ENCODE data around the gene C1QBP. TPM values are rescaled to one million over a fixed set of nuclear protein-coding genes. Genes with fewer than 3 reads are reported as not detected.

Gene C1QBP
- total RNA-seq, 1 experiment from 2014 or later, result 225 TPM

DNA sequence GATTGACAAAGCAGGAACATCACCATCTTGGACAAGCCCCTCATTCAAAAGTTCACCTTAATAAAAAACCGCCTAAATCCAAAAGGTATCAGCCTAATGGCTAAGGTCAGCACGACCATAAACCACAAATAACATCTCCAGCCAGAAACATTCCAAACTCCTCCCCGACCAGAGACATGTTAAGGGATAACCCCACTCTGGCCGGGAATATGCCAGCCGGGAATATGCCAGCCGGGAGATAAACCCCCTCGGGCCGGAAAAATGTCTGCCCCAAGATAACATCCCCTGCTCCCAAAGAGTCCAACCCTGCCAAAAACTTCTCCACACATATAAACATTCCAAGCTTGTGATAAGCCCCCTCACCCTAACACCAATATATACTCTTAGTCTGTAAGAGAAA lies 28.5 kb upstream of the C1QBP start:
- intact Hi-C loops (cut with micrococcal nuclease; ENCODE audit: unreplicated experiment), result no loop called here
- ATAC-seq, result no peak

DNA sequence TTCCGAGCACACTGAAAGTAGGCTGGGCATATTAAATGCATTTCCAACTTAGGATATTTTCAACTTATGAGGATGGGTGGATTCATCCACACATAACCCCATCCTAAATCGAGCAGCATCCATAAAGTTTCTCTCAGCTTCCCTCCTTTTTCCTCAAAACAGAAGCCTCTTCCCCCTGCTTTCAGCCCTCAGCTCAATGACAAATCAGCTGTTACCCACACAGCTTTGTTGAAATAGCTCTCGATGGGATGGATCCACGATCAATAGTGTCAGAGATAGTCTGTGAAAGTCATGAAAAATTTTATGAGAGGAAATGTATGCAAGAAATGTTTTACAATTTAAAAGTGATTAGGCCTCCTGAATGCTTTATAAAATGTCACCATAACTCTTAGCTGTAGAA lies 27.3 kb upstream of the C1QBP start:
- POLR2A ChIA-PET, result no interaction called here
- in situ Hi-C loops (cut with HindIII; ENCODE audit: low pct_unique_long_range_greater_than_20kb, low sequenced_read_pairs), result no loop called here
- CTCF ChIA-PET, result no interaction called here

More for the DNA sequence above, 28.5 kb upstream of the C1QBP start:
- Histone ChIP-seq H3K27ac (ENCODE audit: low read length) (peak overlapping the region; percentile 88), H3K4me1 (ENCODE audit: control insufficient read depth, insufficient read depth, low read length) (peaks cover 11% of the 10 kb centered on the region), H3K36me3 (ENCODE audit: control insufficient read depth, insufficient read depth, low read length) (peaks cover 7% of the 10 kb centered on the region), H3K4me3 (ENCODE audit: low read depth in 2 of 2, low read length in 2 of 2) (peak overlapping the region; percentile 84 to 93), H3K27me3 (ENCODE audit: control insufficient read depth, insufficient read depth, low read length) (no peaks in the 10 kb centered on the region), H3K9me3 (ENCODE audit: control insufficient read depth, insufficient read depth, low read depth, low read length) (no peaks in the 10 kb centered on the region)
- no peak for DNase-seq (ENCODE audit: low read depth, low spot score)
- in situ Hi-C loops (cut with HindIII; ENCODE audit: low pct_unique_long_range_greater_than_20kb, low sequenced_read_pairs), result no loop called here
- TF ChIP-seq, protein P1, sequence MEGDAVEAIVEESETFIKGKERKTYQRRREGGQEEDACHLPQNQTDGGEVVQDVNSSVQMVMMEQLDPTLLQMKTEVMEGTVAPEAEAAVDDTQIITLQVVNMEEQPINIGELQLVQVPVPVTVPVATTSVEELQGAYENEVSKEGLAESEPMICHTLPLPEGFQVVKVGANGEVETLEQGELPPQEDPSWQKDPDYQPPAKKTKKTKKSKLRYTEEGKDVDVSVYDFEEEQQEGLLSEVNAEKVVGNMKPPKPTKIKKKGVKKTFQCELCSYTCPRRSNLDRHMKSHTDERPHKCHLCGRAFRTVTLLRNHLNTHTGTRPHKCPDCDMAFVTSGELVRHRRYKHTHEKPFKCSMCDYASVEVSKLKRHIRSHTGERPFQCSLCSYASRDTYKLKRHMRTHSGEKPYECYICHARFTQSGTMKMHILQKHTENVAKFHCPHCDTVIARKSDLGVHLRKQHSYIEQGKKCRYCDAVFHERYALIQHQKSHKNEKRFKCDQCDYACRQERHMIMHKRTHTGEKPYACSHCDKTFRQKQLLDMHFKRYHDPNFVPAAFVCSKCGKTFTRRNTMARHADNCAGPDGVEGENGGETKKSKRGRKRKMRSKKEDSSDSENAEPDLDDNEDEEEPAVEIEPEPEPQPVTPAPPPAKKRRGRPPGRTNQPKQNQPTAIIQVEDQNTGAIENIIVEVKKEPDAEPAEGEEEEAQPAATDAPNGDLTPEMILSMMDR (IDR thresholded peaks at IDR 0.05), result no peak
- TF ChIP-seq TCF7L2 (IDR thresholded peaks at IDR 0.05; ENCODE audit: low read depth, low read length) (no peak), POLR2AphosphoS5 (IDR thresholded peaks at IDR 0.05; ENCODE audit: low read depth, low read length) (no peak), SIN3A (IDR thresholded peaks at IDR 0.05; ENCODE audit: borderline replicate concordance, insufficient read depth, low read depth, low read length) (no peak)
- TF ChIP-seq, protein P2, sequence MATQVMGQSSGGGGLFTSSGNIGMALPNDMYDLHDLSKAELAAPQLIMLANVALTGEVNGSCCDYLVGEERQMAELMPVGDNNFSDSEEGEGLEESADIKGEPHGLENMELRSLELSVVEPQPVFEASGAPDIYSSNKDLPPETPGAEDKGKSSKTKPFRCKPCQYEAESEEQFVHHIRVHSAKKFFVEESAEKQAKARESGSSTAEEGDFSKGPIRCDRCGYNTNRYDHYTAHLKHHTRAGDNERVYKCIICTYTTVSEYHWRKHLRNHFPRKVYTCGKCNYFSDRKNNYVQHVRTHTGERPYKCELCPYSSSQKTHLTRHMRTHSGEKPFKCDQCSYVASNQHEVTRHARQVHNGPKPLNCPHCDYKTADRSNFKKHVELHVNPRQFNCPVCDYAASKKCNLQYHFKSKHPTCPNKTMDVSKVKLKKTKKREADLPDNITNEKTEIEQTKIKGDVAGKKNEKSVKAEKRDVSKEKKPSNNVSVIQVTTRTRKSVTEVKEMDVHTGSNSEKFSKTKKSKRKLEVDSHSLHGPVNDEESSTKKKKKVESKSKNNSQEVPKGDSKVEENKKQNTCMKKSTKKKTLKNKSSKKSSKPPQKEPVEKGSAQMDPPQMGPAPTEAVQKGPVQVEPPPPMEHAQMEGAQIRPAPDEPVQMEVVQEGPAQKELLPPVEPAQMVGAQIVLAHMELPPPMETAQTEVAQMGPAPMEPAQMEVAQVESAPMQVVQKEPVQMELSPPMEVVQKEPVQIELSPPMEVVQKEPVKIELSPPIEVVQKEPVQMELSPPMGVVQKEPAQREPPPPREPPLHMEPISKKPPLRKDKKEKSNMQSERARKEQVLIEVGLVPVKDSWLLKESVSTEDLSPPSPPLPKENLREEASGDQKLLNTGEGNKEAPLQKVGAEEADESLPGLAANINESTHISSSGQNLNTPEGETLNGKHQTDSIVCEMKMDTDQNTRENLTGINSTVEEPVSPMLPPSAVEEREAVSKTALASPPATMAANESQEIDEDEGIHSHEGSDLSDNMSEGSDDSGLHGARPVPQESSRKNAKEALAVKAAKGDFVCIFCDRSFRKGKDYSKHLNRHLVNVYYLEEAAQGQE (IDR thresholded peaks at IDR 0.05; ENCODE audit: insufficient read depth in 1 of 2, low read depth in 2 of 2, low read length in 1 of 2), result no peak
- ChIA-PET CTCF (no interaction called here), POLR2A (no interaction called here)
- BruUV-seq (replicated peaks), result no TSS peak

DNA sequence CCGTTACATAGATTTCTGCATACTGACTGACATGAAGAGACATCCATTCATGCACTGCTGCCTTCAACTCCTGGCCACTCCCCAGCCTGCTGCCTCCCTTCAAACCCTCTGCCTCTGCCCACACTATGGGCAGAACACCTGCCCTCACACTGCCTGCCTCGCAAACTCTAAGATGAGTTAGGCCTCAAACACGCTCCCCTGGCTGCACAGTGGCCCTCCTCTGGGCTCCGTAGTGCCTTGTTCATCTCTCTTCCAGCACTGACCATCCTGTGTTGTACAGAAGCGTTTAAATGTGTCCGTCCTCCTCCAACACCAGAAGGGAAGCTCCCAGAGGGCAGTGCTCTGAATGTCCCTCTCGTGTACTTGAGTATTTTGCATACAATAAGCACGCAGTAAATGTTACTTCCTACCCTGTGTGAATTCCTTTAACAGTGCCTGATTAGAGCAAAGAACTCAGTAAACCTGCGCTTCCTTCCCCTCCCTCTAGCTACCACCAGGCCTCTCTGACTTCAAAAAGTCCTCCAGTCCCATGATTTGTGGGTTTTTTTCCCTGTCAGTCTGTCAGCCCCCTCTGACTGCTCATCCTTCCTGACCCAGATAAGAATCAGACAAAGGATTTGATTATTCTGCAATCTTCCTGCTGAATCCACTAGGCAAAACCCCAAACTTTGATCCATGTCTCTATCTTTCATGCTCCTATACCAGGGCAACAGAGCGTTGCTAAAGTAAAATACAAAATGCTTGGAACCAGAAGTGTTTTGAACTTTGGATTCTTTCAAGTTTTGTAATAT lies 26.0 kb upstream of the C1QBP start:
- Histone ChIP-seq H3K9me3 (ENCODE audit: control insufficient read depth, insufficient read depth, low read depth, low read length) (no peaks in the 10 kb centered on the region), H3K4me3 (ENCODE audit: low read depth in 2 of 2, low read length in 2 of 2) (no peak overlapping the region), H3K36me3 (ENCODE audit: control insufficient read depth, insufficient read depth, low read length) (peaks cover 9% of the 10 kb centered on the region), H3K27me3 (ENCODE audit: control insufficient read depth, insufficient read depth, low read length) (no peaks in the 10 kb centered on the region), H3K27ac (ENCODE audit: low read length) (no peak overlapping the region), H3K4me1 (ENCODE audit: control insufficient read depth, insufficient read depth, low read length) (peaks cover 8% of the 10 kb centered on the region)
- DNase-seq (ENCODE audit: low read depth, low spot score) (no peak), ATAC-seq (no peak)
- in situ Hi-C loops (cut with HindIII; ENCODE audit: low pct_unique_long_range_greater_than_20kb, low sequenced_read_pairs), result no loop called here
- TF ChIP-seq SIN3A (IDR thresholded peaks at IDR 0.05; ENCODE audit: borderline replicate concordance, insufficient read depth, low read depth, low read length) (no peak), TCF7L2 (IDR thresholded peaks at IDR 0.05; ENCODE audit: low read depth, low read length) (no peak), POLR2AphosphoS5 (IDR thresholded peaks at IDR 0.05; ENCODE audit: low read depth, low read length) (no peak)
- TF ChIP-seq, protein P1 (IDR thresholded peaks at IDR 0.05), result no peak
- TF ChIP-seq, protein P2 (IDR thresholded peaks at IDR 0.05; ENCODE audit: insufficient read depth in 1 of 2, low read depth in 2 of 2, low read length in 1 of 2), result no peak
- intact Hi-C loops (cut with micrococcal nuclease; ENCODE audit: unreplicated experiment), result no loop called here
- CTCF ChIA-PET, result no interaction called here
- BruUV-seq (replicated peaks), result no TSS peak
- POLR2A ChIA-PET, result no interaction called here

More for the DNA sequence above, 27.3 kb upstream of the C1QBP start:
- Histone ChIP-seq H3K9me3 (ENCODE audit: control insufficient read depth, insufficient read depth, low read depth, low read length) (no peaks in the 10 kb centered on the region), H3K27me3 (ENCODE audit: control insufficient read depth, insufficient read depth, low read length) (no peaks in the 10 kb centered on the region), H3K36me3 (ENCODE audit: control insufficient read depth, insufficient read depth, low read length) (peaks cover 7% of the 10 kb centered on the region), H3K4me3 (ENCODE audit: low read depth in 2 of 2, low read length in 2 of 2) (no peak overlapping the region), H3K4me1 (ENCODE audit: control insufficient read depth, insufficient read depth, low read length) (peaks cover 11% of the 10 kb centered on the region), H3K27ac (ENCODE audit: low read length) (no peak overlapping the region)
- intact Hi-C loops (cut with micrococcal nuclease; ENCODE audit: unreplicated experiment), result no loop called here
- TF ChIP-seq SIN3A (IDR thresholded peaks at IDR 0.05; ENCODE audit: borderline replicate concordance, insufficient read depth, low read depth, low read length), result no peak
- BruUV-seq (replicated peaks), result no TSS peak
- DNase-seq (ENCODE audit: low read depth, low spot score) (no peak), ATAC-seq (no peak)

All from Panc1 (cell line).